Sigmoid colon (tissue), 4 donors: ENCODE measurements around the gene MARCO.

ENCODE experiments used
- EP300 ChIP-seq, 4 donors: sonication (generic); formaldehyde crosslinking; IDR thresholded peaks; one replicate each; pipeline ENCODE4 v1.6.1; 2017; ENCODE audit warnings: antibody characterized with exemption in 4 of 4
- POLR2A ChIP-seq, 2 donors: fragments of 450-650 bp; IDR thresholded peaks; one replicate each; pipeline ENCODE4 v1.6.1; 2016; ENCODE audit warnings: antibody characterized with exemption in 2 of 2, mild to moderate bottlenecking in 2 of 2, moderate library complexity in 2 of 2
- POLR2AphosphoS5 ChIP-seq, 4 donors: sonication (generic); formaldehyde crosslinking; IDR thresholded peaks; one replicate each; pipeline ENCODE4 v1.6.1; 2017; ENCODE audit warnings: antibody characterized with exemption in 4 of 4
- TF ChIP-seq, protein P1 (sequence below), 4 experiments: fragments of 450-650 bp in 3 of 4; fragments of 200-600 bp in 1 of 4; IDR thresholded peaks; one replicate each; pipeline ENCODE4 v1.5.1; 2016 to 2019; ENCODE audit warnings: antibody characterized with exemption in 4 of 4, mild to moderate bottlenecking in 3 of 4, moderate library complexity in 2 of 4

DNA sequence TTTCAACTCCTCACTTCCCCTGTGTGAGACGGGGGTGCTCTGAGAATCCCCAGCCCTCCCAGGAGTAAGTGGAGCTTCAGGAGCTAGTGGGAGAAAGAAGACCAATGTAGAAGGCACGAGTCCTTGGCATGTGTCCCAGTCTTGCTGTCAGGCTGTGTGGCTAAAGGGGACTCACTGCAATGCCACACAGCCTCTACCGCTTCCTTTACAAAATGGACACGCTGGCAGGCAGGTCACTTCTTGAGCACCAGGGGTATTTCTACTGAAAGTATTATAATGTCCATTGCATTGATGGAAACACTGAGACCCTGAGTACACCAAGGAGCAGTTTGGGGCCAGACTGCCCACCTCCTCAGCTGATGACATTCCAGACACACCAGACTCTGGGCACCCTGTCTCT lies 35.8 kb upstream of the MARCO start:
- TF ChIP-seq, protein P1, sequence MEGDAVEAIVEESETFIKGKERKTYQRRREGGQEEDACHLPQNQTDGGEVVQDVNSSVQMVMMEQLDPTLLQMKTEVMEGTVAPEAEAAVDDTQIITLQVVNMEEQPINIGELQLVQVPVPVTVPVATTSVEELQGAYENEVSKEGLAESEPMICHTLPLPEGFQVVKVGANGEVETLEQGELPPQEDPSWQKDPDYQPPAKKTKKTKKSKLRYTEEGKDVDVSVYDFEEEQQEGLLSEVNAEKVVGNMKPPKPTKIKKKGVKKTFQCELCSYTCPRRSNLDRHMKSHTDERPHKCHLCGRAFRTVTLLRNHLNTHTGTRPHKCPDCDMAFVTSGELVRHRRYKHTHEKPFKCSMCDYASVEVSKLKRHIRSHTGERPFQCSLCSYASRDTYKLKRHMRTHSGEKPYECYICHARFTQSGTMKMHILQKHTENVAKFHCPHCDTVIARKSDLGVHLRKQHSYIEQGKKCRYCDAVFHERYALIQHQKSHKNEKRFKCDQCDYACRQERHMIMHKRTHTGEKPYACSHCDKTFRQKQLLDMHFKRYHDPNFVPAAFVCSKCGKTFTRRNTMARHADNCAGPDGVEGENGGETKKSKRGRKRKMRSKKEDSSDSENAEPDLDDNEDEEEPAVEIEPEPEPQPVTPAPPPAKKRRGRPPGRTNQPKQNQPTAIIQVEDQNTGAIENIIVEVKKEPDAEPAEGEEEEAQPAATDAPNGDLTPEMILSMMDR (IDR thresholded peaks at IDR 0.05): no peak
- TF ChIP-seq EP300 (IDR thresholded peaks at IDR 0.05) (no peak), POLR2AphosphoS5 (IDR thresholded peaks at IDR 0.05) (no peak), POLR2A (IDR thresholded peaks at IDR 0.05) (no peak)
